HepG2 (cell line): Measurements from ENCODE around the gene PMEPA1. TPM values are rescaled to one million over a fixed set of nuclear protein-coding genes. Genes with fewer than 3 reads are reported as not detected.

Experiments used
- ATAC-seq: fragments of 200-7000 bp; cut with Tn5 transposase; 3 replicates; pipeline ENCODE4 v1.9.1; 2020; ENCODE audit warnings: mild to moderate bottlenecking, moderate library complexity
- BruUV-seq: library from RNA; stranded (reverse); fragments of 400-500 nt; replicated peaks from 2 replicates; lab custom pipeline; 2021; lab: Mats Ljungman, UMichigan
- CTCF ChIA-PET: fragments of 300-600 bp; formaldehyde crosslinking; extraction: SDS; loops from one replicate; lab custom pipeline; 2021; ENCODE audit warnings: low total read pairs, inconsistent platforms, low intra/inter-chr PET ratio; lab: Yijun Ruan, JAX
- POLR2A ChIA-PET: fragments of 350-600 bp; sonication (Branson Sonifier 250); formaldehyde crosslinking; loops from one replicate; lab custom pipeline; 2020; ENCODE audit warnings: antibody characterized with exemption, inconsistent platforms; lab: Yijun Ruan, JAX
- DNase-seq: peaks from one replicate; pipeline ENCODE4 v3.0.0-alpha.2; 2015; ENCODE audit warnings: low spot score
- FAIRE-seq: peaks from 3 replicates; lab custom pipeline; 2011; peaks lifted over from hg19 to GRCh38; lab: Jason Lieb, UNC
- H2AFZ ChIP-seq: one replicate; pipeline ENCODE4 v1.6.1; 2011; ENCODE audit warnings: low read length, inconsistent platforms
- H3K27ac ChIP-seq: fragments of 300-600 bp; 3 replicates; pipeline ENCODE4 v1.8.0; 2011; ENCODE audit warnings: mixed run types, mild to moderate bottlenecking, mixed read lengths, low read length, inconsistent platforms; ENCODE audit not compliant: insufficient read depth; ENCODE audit errors: extremely low read length
- H3K27me3 ChIP-seq, 2 experiments: fragments of 200-600 bp in 1 of 2; 2 replicates in 1 of 2; 3 replicates in 1 of 2; pipeline versions ENCODE4 v1.6.0 to v1.8.0; 2011; ENCODE audit warnings: low read length in 2 of 2, mild to moderate bottlenecking in 2 of 2, moderate library complexity in 2 of 2, inconsistent platforms in 1 of 2; ENCODE audit not compliant: insufficient read depth in 2 of 2, control insufficient read depth in 1 of 2
- H3K36me3 ChIP-seq, 2 experiments: fragments of 200-600 bp in 1 of 2; replicated peaks in 1 of 2; 2 replicates in 1 of 2; 3 replicates in 1 of 2; pipeline versions ENCODE4 v1.5.1 to v1.8.0; 2011; ENCODE audit warnings: low read length in 2 of 2, inconsistent platforms in 1 of 2; ENCODE audit not compliant: insufficient read depth in 2 of 2, control insufficient read depth in 1 of 2
- H3K4me1 ChIP-seq: 2 replicates; pipeline ENCODE4 v1.5.1; 2012; ENCODE audit warnings: low read length, inconsistent platforms; ENCODE audit not compliant: insufficient read depth
- H3K4me2 ChIP-seq: 2 replicates; pipeline ENCODE4 v1.6.0; 2011; ENCODE audit warnings: low read depth, low read length, inconsistent platforms
- H3K4me3 ChIP-seq, 3 experiments: fragments of 200-600 bp in 1 of 3; sonication (generic), shearing (Covaris generic) in 1 of 3; replicated peaks in 1 of 3; 2 replicates each; pipeline ENCODE4 v1.5.1; 2011 to 2016; ENCODE audit warnings: low read length in 3 of 3, inconsistent platforms in 2 of 3, low read depth in 2 of 3, mild to moderate bottlenecking in 2 of 3, control low read depth in 1 of 3, mixed read lengths in 1 of 3; ENCODE audit not compliant: insufficient read depth in 1 of 3
- H3K79me2 ChIP-seq: one replicate; pipeline ENCODE4 v1.6.1; 2011; ENCODE audit warnings: low read length, inconsistent platforms; ENCODE audit not compliant: insufficient read depth
- H3K9ac ChIP-seq: 2 replicates; pipeline ENCODE4 v1.6.0; 2011; ENCODE audit warnings: mild to moderate bottlenecking, low read depth, low read length, inconsistent platforms; ENCODE audit not compliant: insufficient read depth
- H3K9me3 ChIP-seq: 2 replicates; pipeline ENCODE4 v1.5.1; 2012; ENCODE audit warnings: mild to moderate bottlenecking, low read length
- H4K20me1 ChIP-seq: 2 replicates; pipeline ENCODE4 v1.6.0; 2011; ENCODE audit warnings: inconsistent platforms, mild to moderate bottlenecking, low read length, moderate library complexity; ENCODE audit not compliant: insufficient read depth
- MEIS1 ChIP-seq: sonication (generic); formaldehyde crosslinking; IDR thresholded peaks from 2 replicates; pipeline ENCODE4 v1.9.0; 2021; ENCODE audit warnings: mild to moderate bottlenecking, missing genetic modification reagents, moderate library complexity, borderline replicate concordance
- SNAPC4 ChIP-seq: sonication (generic); formaldehyde crosslinking; IDR thresholded peaks from 2 replicates; pipeline ENCODE4 v1.4.0; 2020; ENCODE audit warnings: mild to moderate bottlenecking, missing genetic modification reagents
- SYNCRIP ChIP-seq: fragments of 200-400 bp; formaldehyde crosslinking; IDR thresholded peaks from 2 replicates; pipeline ENCODE4 v1.6.1; 2018; ENCODE audit warnings: mild to moderate bottlenecking, low read depth, low read length; ENCODE audit not compliant: insufficient read depth
- TARDBP ChIP-seq: sonication (generic); formaldehyde crosslinking; IDR thresholded peaks from 2 replicates; pipeline ENCODE4 v1.8.0; 2022; ENCODE audit warnings: mild to moderate bottlenecking, missing genetic modification reagents
- WGBS: methylation state at CpG from one replicate; pipeline ENCODE4 v1.1.6; 2017; ENCODE audit warnings: low lambda C conversion rate; 5-methylcytosine and 5-hydroxymethylcytosine counted together
- in situ Hi-C: cut with HindIII; loops from 2 replicates; pipeline ENCODE4 v1.10.0; 2017; ENCODE audit warnings: low pct_unique_long_range_greater_than_20kb; ENCODE audit not compliant: extremely low pct_ligation_motif_present
- intact Hi-C: fragments of 100-400 bp; cut with micrococcal nuclease; formaldehyde crosslinking; loops from one replicate; pipeline ENCODE4 v1.10.0; 2022; ENCODE audit not compliant: unreplicated experiment
- polyA plus RNA-seq, 8 experiments: library from polyadenylated mRNA; depleted of rRNA in 3 of 8; stranded (reverse) in 7 of 8; unstranded in 1 of 8; fragments of >200 nt; fragmentation: Illumina TruSeq in 4 of 8; extraction: Trizol in 4 of 8; gene quantifications; 2 replicates each; pipeline versions ENCODE4 v1.2.1 to v1.2.3, GENCODE V29; 2011 to 2016; ENCODE audit warnings: low read depth in 4 of 8, missing spikeins in 1 of 8, mixed read lengths in 1 of 8; ENCODE audit not compliant: insufficient read depth in 1 of 8
- total RNA-seq, 5 experiments: library from RNA; depleted of rRNA; stranded (reverse); fragments of >200 nt; fragmentation: Illumina TruSeq; extraction: Trizol; gene quantifications; 2 replicates each; pipeline ENCODE4 v1.2.3, GENCODE V29; 2016; ENCODE audit warnings: low read depth in 1 of 5
- TF ChIP-seq, protein P1 (sequence below): sonication (generic); formaldehyde crosslinking; IDR thresholded peaks from 2 replicates; pipeline ENCODE4 v1.5.0; 2020; ENCODE audit warnings: mild to moderate bottlenecking, missing genetic modification reagents

PMEPA1 gene
- total and polyA plus RNA-seq, 2 of the 13 experiments (the other 11 are each of a cell fraction or from before 2014, with no cell fraction given): not detected

GRCh38 chr20:57620274-57620990 is 89.4 kb downstream of the PMEPA1 start, which contains the start of gene ZBP1:
Gene ZBP1 (minus strand): TSS chr20:57620426. CDS start chr20:57620295, 131 bp downstream.
- Histone ChIP-seq H3K4me2 (no peak within 1 kb of the TSS), H3K9me3 (peaks cover 8% of the 10 kb centered on the region; the same call in 1 of the 2 replicates), H3K79me2 (no peaks in the 10 kb centered on the region), H3K9ac (no peak within 1 kb of the TSS), H2AFZ (no peak within 1 kb of the TSS), H3K27ac (no peak within 1 kb of the TSS), H3K36me3 (no peaks in the 10 kb centered on the region), H4K20me1 (no peaks in the 10 kb centered on the region), H3K27me3 (peaks cover 2 to 69% of the 10 kb centered on the region in 2 experiments; a peak in 4 of 5 replicates), H3K4me3 (no peak within 1 kb of the TSS), H3K4me1 (no peaks in the 10 kb centered on the region)
- CTCF ChIA-PET: no interaction called here
- ATAC-seq (no peak), DNase-seq (no peak), FAIRE-seq (no peak)
- TF ChIP-seq SYNCRIP: no peak
- TF ChIP-seq, protein P1, sequence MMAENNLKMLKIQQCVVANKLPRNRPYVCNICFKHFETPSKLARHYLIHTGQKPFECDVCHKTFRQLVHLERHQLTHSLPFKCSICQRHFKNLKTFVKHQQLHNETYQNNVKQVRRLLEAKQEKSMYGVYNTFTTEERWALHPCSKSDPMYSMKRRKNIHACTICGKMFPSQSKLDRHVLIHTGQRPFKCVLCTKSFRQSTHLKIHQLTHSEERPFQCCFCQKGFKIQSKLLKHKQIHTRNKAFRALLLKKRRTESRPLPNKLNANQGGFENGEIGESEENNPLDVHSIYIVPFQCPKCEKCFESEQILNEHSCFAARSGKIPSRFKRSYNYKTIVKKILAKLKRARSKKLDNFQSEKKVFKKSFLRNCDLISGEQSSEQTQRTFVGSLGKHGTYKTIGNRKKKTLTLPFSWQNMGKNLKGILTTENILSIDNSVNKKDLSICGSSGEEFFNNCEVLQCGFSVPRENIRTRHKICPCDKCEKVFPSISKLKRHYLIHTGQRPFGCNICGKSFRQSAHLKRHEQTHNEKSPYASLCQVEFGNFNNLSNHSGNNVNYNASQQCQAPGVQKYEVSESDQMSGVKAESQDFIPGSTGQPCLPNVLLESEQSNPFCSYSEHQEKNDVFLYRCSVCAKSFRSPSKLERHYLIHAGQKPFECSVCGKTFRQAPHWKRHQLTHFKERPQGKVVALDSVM (CRISPR knock-in tag): peak; percentile 50; the same call in 1 of the 2 replicates
- POLR2A ChIA-PET: no interaction called here
- in situ Hi-C loops: no loop called here
- WGBS: 7% methylated on average over 18 of the region's 18 CpGs
- BruUV-seq: no TSS peak
- intact Hi-C loops: no loop called here

- no peak for FAIRE-seq
- Histone ChIP-seq H3K4me1 (no peaks in the 10 kb centered on the region), H3K27me3 (peaks cover 5 to 81% of the 10 kb centered on the region in 2 experiments; a peak in 4 of 5 replicates), H3K4me2 (no peak overlapping the region), H2AFZ (no peak overlapping the region), H3K79me2 (no peaks in the 10 kb centered on the region), H3K36me3 (no peaks in the 10 kb centered on the region), H3K9ac (no peak overlapping the region), H3K4me3 (no peak overlapping the region), H3K9me3 (no peaks in the 10 kb centered on the region), H3K27ac (no peak overlapping the region), H4K20me1 (no peaks in the 10 kb centered on the region)
- in situ Hi-C loops (no loop called here), intact Hi-C loops (no loop called here)
- ChIA-PET POLR2A (no interaction called here), CTCF (no interaction called here)
- no TSS peak for BruUV-seq
- 11% methylated on average over 19 of the region's 19 CpGs for WGBS
- no peak for ATAC-seq
- DNase-seq: no peak
- TF ChIP-seq MEIS1 (CRISPR knock-in tag) (no peak), TARDBP (CRISPR knock-in tag) (no peak), SNAPC4 (CRISPR knock-in tag) (no peak)
Observed at GRCh38 chr20:57619051-57619831, 90.6 kb downstream of the PMEPA1 start.
